Measurements from ENCODE around the gene PITX3. TPM values are rescaled to one million over a fixed set of nuclear protein-coding genes. Genes with fewer than 3 reads are reported as not detected.

The PITX3 gene
- polyA plus RNA-seq, 1 donor from 2014 or later = not detected

- H3K27me3 Mint-ChIP-seq = peaks cover 22% of the 10 kb centered on the region
- no peaks in the 10 kb centered on the region for H3K9me3 Mint-ChIP-seq
- H3K4me1 Mint-ChIP-seq = peaks cover 28 to 40% (median 32%) of the 10 kb centered on the region in 3 donors
- H3K36me3 Mint-ChIP-seq = no peaks in the 10 kb centered on the region
- no peak overlapping the region for H3K27ac Mint-ChIP-seq
- H3K4me3 Mint-ChIP-seq = peak overlapping the region in 1 of 4 donors; percentile 22
These were observed 2.0 kb upstream of the PITX3 start for GRCh38 chr10:102243309-102243708.

DNA sequence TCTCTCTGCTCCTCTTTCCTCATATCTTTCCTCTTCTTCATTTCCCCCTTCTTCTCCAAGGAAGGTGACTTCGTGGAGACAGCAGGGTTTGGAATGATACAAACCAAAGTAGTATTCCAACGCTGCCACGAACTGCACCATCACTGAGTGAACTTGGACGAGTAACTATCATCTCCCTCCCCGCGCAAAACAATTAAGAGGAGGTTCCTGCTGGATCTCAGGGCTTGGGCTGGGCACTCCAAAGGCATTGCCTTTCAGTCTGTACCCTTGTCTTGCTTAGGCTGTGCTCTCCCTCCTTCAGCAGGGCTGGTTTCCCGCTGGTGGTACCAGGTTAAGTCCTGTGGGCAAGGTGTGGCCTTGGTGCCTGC lies 790 bp upstream of the PITX3 start:
- peak overlapping the region; percentile 30 to 84 (median 80) for H3K4me3 Mint-ChIP-seq
- H3K27me3 Mint-ChIP-seq = peaks cover 22% of the 10 kb centered on the region
- no peaks in the 10 kb centered on the region for H3K9me3 Mint-ChIP-seq
- H3K36me3 Mint-ChIP-seq = no peaks in the 10 kb centered on the region
- peak overlapping the region in 2 of 3 donors; percentile 3 to 51 for H3K27ac Mint-ChIP-seq
- peaks cover 16 to 29% (median 20%) of the 10 kb centered on the region in 3 donors for H3K4me1 Mint-ChIP-seq

GRCh38 chr10:102241032-102241443 lies 274 bp downstream of the PITX3 start:
- H3K27me3 Mint-ChIP-seq = peaks cover 26% of the 10 kb centered on the region
- H3K27ac Mint-ChIP-seq = no peak overlapping the region
- no peaks in the 10 kb centered on the region for H3K9me3 Mint-ChIP-seq
- H3K4me1 Mint-ChIP-seq = peaks cover 9 to 18% (median 11%) of the 10 kb centered on the region in 3 donors
- no peaks in the 10 kb centered on the region for H3K36me3 Mint-ChIP-seq
- H3K4me3 Mint-ChIP-seq = peak overlapping the region in 3 of 4 donors; percentile 46 to 80 (median 63)

- peaks cover 31% of the 10 kb centered on the region for H3K27me3 Mint-ChIP-seq
- H3K4me1 Mint-ChIP-seq = peaks cover 9 to 18% (median 11%) of the 10 kb centered on the region in 3 donors
- H3K27ac Mint-ChIP-seq = peak overlapping the region in 1 of 3 donors; percentile 67
- peak overlapping the region; percentile 15 to 80 (median 54) for H3K4me3 Mint-ChIP-seq
- H3K9me3 Mint-ChIP-seq = no peaks in the 10 kb centered on the region
- no peaks in the 10 kb centered on the region for H3K36me3 Mint-ChIP-seq
These were observed 763 bp downstream of the PITX3 start for GRCh38 chr10:102240467-102241031.

- Mint-ChIP-seq H3K9me3 (no peaks in the 10 kb centered on the region), H3K27ac (no peak overlapping the region), H3K36me3 (no peaks in the 10 kb centered on the region), H3K4me1 (peaks cover 5 to 8% (median 6%) of the 10 kb centered on the region in 3 donors), H3K4me3 (no peak overlapping the region), H3K27me3 (peaks cover 33% of the 10 kb centered on the region)
These were observed 3.5 kb downstream of the PITX3 start for GRCh38 chr10:102237711-102238252.

DNA sequence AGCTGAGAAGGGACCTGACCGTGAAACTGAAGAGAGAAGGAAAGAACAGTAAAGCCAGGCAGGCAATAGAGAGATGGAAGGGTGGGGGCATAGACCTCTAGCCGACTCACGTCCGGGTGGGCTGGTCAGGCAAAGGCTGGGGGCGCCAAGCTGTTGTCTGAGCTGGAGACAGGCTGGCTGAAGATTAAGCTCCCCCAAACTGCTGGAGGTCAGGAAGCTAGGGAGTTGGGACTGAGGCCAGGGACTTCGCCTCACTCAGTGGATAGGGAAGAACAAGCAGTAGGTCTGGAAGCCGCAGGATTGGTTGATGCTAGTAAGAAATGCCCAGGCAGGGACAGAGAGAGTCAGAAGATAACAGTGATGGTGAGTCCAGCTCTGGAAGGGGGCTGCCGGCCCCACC lies 5.3 kb downstream of the PITX3 start:
- Mint-ChIP-seq H3K9me3 (no peaks in the 10 kb centered on the region), H3K4me3 (no peak overlapping the region)

DNA sequence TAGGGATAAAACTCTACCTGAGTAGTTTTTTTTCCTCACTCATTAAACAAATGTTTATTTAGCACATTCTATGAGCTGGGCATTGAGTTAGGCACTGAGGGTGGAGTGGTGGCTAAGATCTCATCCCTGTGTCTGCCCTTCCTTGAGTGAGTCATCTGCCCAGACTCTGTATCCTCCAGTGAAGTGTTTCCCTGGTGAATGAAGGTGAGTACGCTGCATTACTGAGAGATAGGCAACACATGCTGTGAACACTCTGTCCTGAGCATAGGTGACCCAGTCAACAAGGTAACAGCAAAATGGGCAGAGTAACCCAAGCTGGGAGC lies 5.8 kb downstream of the PITX3 start:
- Mint-ChIP-seq H3K4me3 (no peak overlapping the region), H3K9me3 (no peaks in the 10 kb centered on the region), H3K36me3 (no peaks in the 10 kb centered on the region), H3K4me1 (peaks cover 0 to 9% (median 1%) of the 10 kb centered on the region in 3 donors), H3K27ac (peak overlapping the region in 1 of 3 donors; percentile 13), H3K27me3 (peaks cover 30% of the 10 kb centered on the region)

More for the DNA sequence above, 5.3 kb downstream of the PITX3 start:
- Mint-ChIP-seq H3K36me3 (no peaks in the 10 kb centered on the region), H3K27me3 (peaks cover 30% of the 10 kb centered on the region), H3K27ac (no peak overlapping the region), H3K4me1 (peaks cover 0 to 9% (median 1%) of the 10 kb centered on the region in 3 donors)

- no peaks in the 10 kb centered on the region for H3K9me3 Mint-ChIP-seq
- no peak overlapping the region for H3K27ac Mint-ChIP-seq
- H3K27me3 Mint-ChIP-seq = peaks cover 26% of the 10 kb centered on the region
- H3K4me3 Mint-ChIP-seq = no peak overlapping the region
- H3K4me1 Mint-ChIP-seq = peaks cover under 1 to 9% (median 1%) of the 10 kb centered on the region in 3 donors
- no peaks in the 10 kb centered on the region for H3K36me3 Mint-ChIP-seq
These were observed 6.3 kb downstream of the PITX3 start for GRCh38 chr10:102234888-102235597.

DNA sequence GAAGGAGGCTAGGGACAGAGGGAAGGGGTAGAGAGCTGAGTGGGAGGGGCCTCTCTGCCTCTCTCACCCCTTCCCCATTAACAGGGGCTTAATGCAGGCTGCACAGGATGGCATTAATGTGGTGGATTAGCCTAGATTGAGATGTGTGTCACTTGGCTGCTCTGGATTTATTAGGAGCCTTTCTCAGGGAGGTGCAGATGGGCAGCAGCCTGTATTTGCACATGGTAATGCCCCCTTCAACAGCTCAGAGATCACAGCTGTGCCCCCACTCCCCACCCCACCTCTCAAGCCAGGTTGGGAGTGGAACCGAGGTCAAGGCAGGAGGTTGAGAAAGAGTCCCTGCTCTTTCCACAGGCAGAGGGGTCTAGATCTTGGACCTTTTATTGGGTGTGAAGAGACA lies 7.3 kb downstream of the PITX3 start:
- H3K36me3 Mint-ChIP-seq = no peaks in the 10 kb centered on the region
- H3K9me3 Mint-ChIP-seq = no peaks in the 10 kb centered on the region
- no peak overlapping the region for H3K4me3 Mint-ChIP-seq
- H3K4me1 Mint-ChIP-seq = peaks cover 4 to 11% (median 5%) of the 10 kb centered on the region in 3 donors
- peaks cover 36% of the 10 kb centered on the region for H3K27me3 Mint-ChIP-seq
- H3K27ac Mint-ChIP-seq = no peak overlapping the region

DNA sequence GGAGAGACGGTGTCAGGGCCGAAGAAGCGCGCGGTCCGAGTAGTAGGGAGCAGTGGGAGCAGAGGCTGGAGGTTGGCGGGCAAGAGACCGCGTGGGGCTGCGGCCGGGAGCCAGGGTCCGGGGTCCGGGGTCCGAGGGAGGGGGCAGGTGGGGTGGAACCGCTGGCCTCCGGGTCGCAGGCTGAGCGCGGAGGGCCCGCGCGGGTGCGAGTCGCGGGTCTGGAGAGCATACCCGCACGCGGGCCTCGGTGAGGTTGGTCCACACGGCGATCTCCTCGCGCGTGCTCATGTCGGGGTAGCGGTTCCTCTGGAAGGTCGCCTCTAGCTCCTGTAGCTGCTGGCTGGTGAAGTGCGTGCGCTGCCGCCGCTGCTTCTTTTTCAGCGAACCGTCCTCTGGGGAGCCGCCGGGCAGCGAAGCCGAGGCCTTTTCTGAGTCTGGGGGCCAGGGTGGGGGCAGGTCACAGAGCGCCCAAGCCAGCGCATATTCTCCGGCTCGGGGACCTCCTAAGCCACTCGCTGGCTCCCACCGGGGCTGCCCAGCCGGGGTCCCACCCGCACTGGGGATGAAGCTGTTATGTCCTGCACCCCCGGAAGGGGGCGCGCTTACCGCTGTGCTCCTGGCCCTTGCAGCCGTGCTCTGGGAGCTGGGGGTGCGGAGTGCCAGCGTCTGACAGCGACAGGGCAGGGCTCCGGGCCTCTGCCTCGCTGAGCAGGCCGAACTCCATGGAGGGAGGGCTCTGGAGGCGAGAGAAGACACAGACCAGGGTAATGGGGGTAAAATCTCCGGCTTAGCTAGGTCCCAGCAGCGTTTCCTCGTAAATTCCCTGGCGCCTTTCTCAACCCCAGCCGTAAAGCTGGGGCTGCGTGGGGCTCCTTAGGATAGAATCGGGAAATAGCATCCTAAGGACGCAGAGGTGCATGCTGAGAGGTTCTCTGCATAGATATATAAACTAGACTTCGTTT lies 9.7 kb downstream of the PITX3 start:
- H3K27me3 Mint-ChIP-seq = peaks cover 57% of the 10 kb centered on the region
- H3K4me3 Mint-ChIP-seq = peak overlapping the region; percentile 33 to 94 (median 82)
- peak overlapping the region in 1 of 3 donors; percentile 64 for H3K27ac Mint-ChIP-seq
- H3K9me3 Mint-ChIP-seq = no peaks in the 10 kb centered on the region
- no peaks in the 10 kb centered on the region for H3K36me3 Mint-ChIP-seq
- H3K4me1 Mint-ChIP-seq = peaks cover 4 to 11% (median 5%) of the 10 kb centered on the region in 3 donors

- Mint-ChIP-seq H3K4me1 (peaks cover 8 to 17% (median 10%) of the 10 kb centered on the region in 3 donors), H3K9me3 (no peaks in the 10 kb centered on the region), H3K4me3 (peak overlapping the region in 3 of 4 donors; percentile 76 to 94 (median 89)), H3K36me3 (no peaks in the 10 kb centered on the region), H3K27ac (no peak overlapping the region), H3K27me3 (peaks cover 53% of the 10 kb centered on the region)
These were observed 10.4 kb downstream of the PITX3 start for GRCh38 chr10:102230861-102231356.

DNA sequence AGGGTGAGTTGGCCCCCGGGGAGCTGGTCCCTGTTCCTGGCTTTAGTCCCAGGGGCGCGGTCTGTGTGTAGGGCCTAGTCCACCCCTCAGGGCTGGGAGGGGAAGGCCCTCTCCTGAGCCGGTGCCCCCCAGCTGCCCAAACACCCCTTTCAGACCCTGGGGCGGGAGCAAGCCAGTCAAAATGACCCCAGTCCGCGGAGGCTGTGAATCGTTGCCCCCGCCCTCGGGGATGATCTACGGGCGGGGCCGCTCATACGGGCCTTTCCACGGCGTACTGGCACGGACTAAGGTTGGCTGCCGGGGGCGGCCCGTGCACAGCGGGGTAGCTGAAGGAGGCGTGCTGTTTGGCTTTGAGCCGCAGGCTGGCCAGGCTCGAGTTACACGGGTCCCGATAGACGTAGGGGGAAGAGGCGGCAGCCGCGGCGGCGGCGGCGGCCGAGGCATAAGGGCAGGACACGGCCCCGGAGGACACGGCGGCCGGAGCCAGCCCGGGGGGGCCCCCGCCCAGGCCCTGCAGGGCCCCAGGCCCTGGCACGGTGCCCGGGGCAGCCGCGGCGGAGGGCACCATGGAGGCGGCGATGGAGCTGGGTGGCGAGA lies 10.9 kb downstream of the PITX3 start:
- Mint-ChIP-seq H3K27me3 (peaks cover 51% of the 10 kb centered on the region), H3K9me3 (no peaks in the 10 kb centered on the region), H3K36me3 (no peaks in the 10 kb centered on the region), H3K27ac (peak overlapping the region in 1 of 3 donors; percentile 62), H3K4me3 (peak overlapping the region; percentile 79 to 94 (median 89)), H3K4me1 (peaks cover 8 to 19% (median 14%) of the 10 kb centered on the region in 3 donors)

GRCh38 chr10:102229810-102230263 lies 11.5 kb downstream of the PITX3 start:
- Mint-ChIP-seq H3K27ac (peak overlapping the region in 2 of 3 donors; percentile 49 to 62), H3K4me1 (peaks cover 8 to 19% (median 14%) of the 10 kb centered on the region in 3 donors), H3K36me3 (no peaks in the 10 kb centered on the region), H3K27me3 (peaks cover 51% of the 10 kb centered on the region), H3K9me3 (no peaks in the 10 kb centered on the region), H3K4me3 (peak overlapping the region; percentile 79 to 94 (median 88))

GRCh38 chr10:102227050-102227449 lies 14.3 kb downstream of the PITX3 start:
- Mint-ChIP-seq H3K4me1 (peaks cover 8 to 14% (median 13%) of the 10 kb centered on the region in 3 donors), H3K27me3 (peaks cover 52% of the 10 kb centered on the region), H3K27ac (no peak overlapping the region), H3K36me3 (no peaks in the 10 kb centered on the region), H3K4me3 (peak overlapping the region in 2 of 4 donors; percentile 10 to 75), H3K9me3 (no peaks in the 10 kb centered on the region)
